HK-2 (cell line): Measurements from ENCODE around the gene SPN.
"Not testable (repeated sequence)": the region's sequence is repeated elsewhere in the genome, so short reads cannot be mapped to it uniquely, and the experiment has no call there.

Experiments
- DNase-seq: peaks from one replicate; pipeline ENCODE4 v3.0.0-alpha.2; 2018; ENCODE audit not compliant: unreplicated experiment

Gene SPN

DNA sequence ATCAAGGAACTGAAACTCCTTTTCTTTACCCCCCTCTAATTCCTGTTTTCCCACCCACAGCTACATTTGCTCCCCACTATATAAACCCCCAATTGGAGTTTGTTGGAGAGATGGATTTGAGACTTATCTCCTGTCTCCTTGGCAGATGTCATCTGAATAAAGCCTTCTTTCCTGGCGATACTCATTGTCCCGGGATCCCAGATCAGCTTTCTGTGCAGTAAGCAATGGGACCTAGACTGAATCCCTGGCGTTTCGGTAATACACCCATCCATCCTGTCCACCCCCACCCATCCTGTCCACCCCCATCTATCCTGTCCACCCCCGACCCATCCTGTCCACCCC, 38.1 kb downstream of the SPN start:
- DNase-seq = no peak

GRCh38 chr16:29702269-29702668, 39.2 kb downstream of the SPN start:
- no peak for DNase-seq

DNA sequence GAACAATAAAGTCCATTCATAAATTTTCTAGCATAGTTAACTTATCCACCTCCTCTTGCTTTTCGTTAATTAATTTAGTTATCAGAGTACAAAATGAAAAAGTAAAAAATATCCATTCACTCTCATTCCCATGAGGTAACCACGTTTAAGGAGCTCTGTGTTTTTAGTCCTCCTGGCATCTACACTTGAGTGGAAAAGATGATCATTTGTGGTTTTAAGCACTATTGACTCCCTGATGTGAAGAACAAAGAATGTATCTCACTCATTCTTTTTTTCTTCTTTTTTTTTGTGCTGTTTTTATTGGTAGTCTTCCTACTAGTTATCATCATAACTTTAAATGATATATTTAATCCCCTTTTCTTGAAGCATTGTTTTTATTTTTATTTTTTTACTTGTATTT, 42.0 kb downstream of the SPN start:
- no peak for DNase-seq

DNA sequence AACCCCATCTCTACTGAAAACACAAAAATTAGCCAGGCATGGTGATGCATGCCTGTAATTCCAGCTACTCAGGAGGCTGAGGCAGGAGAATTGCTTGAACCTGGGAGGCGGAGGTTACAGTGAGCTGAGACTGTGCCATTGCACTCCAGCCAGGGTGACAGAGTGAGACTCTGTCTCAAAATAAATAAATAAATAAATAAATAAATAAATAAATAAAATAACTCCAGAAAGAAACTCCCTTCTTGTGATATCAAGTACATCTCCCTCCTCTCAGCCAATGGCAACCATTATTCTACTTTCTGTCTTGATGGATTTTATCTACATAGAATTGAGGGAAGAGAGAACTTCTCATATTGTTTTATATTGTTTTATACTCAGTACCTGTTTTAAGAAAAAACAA, 44.1 kb downstream of the SPN start:
- not testable (repeated sequence) for DNase-seq

DNA sequence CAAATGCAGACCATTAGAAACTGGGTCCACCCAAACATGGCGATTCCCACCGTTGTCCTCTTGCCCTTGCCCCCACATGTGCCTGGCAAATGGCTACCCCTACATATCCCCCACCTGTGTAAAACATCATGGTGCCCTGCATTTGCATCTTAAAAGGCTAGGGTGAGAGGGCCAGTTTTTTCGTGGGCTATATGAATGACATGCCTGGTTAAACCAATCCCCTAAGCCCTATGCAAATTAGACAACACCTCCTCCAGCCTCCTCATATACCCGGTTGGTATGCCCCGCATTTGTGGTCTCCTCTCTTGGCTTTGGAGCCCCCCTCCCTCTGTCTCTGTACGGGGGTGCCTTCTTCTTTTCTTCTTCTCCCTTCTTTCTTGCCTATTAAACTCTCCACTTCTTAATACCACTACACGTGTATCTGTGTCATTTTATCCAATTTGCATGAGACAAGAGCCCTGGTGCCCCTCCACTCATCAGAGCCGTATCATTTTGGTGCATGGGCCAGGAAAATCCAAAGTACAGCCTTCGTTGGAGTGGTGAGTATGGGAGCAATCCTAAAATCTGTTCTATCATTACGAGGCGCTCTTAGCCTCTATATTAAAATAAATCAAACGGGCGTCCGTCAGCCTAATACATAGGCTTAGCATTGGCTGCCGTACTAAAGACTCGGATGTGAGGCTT, 46.0 kb downstream of the SPN start:
- DNase-seq = no peak

DNA sequence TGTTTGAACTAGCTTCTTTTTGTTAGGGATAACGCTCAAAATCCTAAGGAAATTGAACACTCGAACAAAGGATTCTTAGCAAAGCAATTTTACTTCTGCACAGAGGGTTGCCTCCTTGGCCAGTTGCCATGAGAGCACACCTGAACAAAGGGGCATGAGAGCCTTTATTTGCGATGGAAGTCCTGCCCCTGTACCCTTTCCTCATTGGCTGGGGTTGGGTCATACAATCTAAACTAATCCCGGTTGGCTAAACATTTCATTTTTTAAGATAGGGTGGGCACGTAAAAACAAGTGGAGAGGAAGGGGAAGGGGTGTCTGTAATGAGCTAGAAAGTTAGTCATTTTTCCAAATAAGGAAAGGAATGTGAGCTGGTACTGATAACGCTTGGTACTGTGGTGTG, 46.6 kb downstream of the SPN start:
- not testable (repeated sequence) for DNase-seq

- DNase-seq = peak; percentile 46
These were observed 47.5 kb downstream of the SPN start for GRCh38 chr16:29710227-29711219.

- DNase-seq = no peak
These were observed 49.8 kb downstream of the SPN start for GRCh38 chr16:29712809-29713208.

DNA sequence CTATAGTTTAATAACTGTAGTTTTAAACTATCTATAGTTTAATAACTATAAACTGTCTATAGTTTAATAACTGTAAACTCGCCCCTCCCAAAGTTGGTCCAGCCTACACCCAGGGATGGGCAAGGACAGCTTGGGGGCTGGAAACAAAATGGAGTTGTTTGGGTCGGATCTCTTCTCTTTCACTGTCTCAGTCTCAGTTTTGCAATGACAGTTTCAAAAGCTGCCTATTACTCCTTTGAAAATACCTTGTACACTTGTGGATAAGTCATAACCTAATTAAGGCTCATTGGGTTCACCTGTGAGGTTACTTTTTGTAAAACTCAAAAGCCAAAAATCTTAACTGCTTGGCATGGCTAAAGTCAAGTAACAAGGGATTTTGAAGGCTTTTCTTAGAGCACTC, 51.3 kb downstream of the SPN start:
- no peak for DNase-seq

GRCh38 chr16:29714972-29715371, 51.9 kb downstream of the SPN start:
- DNase-seq = no peak

- no peak for DNase-seq
These were observed 54.1 kb downstream of the SPN start for GRCh38 chr16:29717113-29717512.

GRCh38 chr16:29719063-29719462, 56.0 kb downstream of the SPN start:
- no peak for DNase-seq
